Panc1 (cell line): ENCODE measurements around the gene RASSF6. TPM values are rescaled to one million over a fixed set of nuclear protein-coding genes. Genes with fewer than 3 reads are reported as not detected.

ENCODE experiments used
- ATAC-seq: fragments of 200-7000 bp; cut with Tn5 transposase; 2 replicates; pipeline ENCODE4 v1.9.1; 2020; ENCODE audit warnings: mild to moderate bottlenecking, moderate library complexity
- BruUV-seq: library from RNA; stranded (reverse); fragments of 400-500 nt; replicated peaks from 2 replicates; lab custom pipeline; 2021; lab: Mats Ljungman, UMichigan
- CTCF ChIA-PET: fragments of 300-600 bp; sonication (Branson Sonifier 250); formaldehyde crosslinking; loops from one replicate; lab custom pipeline; 2022; ENCODE audit warnings: antibody characterized with exemption; lab: Charles Lee
- POLR2A ChIA-PET: fragments of 300-600 bp; sonication (Branson Sonifier 250); formaldehyde crosslinking; loops from one replicate; lab custom pipeline; 2022; ENCODE audit warnings: antibody characterized with exemption; lab: Charles Lee
- DNase-seq: peaks from one replicate; pipeline ENCODE4 v3.0.0-alpha.2; 2010; ENCODE audit warnings: low read depth, low spot score
- H3K27ac ChIP-seq: 2 replicates; pipeline ENCODE4 v1.5.1; 2011; ENCODE audit warnings: mild to moderate bottlenecking, low read length, inconsistent platforms
- H3K27me3 ChIP-seq: fragments of 200-500 bp; sonication (Bioruptor generic); 2 replicates; pipeline ENCODE4 v1.6.0; 2014; ENCODE audit warnings: low read length, inconsistent platforms; ENCODE audit not compliant: control insufficient read depth, insufficient read depth
- H3K36me3 ChIP-seq: fragments of 200-500 bp; sonication (Bioruptor generic); 2 replicates; pipeline ENCODE4 v1.5.1; 2014; ENCODE audit warnings: inconsistent platforms, mild to moderate bottlenecking, low read length, moderate library complexity; ENCODE audit not compliant: control insufficient read depth, insufficient read depth
- H3K4me1 ChIP-seq: 2 replicates; pipeline ENCODE4 v1.5.1; 2011; ENCODE audit warnings: inconsistent platforms, mild to moderate bottlenecking, low read length, moderate library complexity; ENCODE audit not compliant: control insufficient read depth, insufficient read depth
- H3K4me3 ChIP-seq, 2 experiments: 2 replicates each; pipeline ENCODE4 v1.5.1; 2011 to 2012; ENCODE audit warnings: low read depth in 2 of 2, low read length in 2 of 2, mild to moderate bottlenecking in 2 of 2, inconsistent platforms in 1 of 2, moderate library complexity in 1 of 2
- H3K9me3 ChIP-seq: fragments of 200-500 bp; sonication (Bioruptor generic); 2 replicates; pipeline ENCODE4 v1.5.1; 2014; ENCODE audit warnings: low read depth, mild to moderate bottlenecking, inconsistent platforms, low read length, moderate library complexity; ENCODE audit not compliant: control insufficient read depth, insufficient read depth
- CTCF ChIP-seq: fragments of 450-650 bp; IDR thresholded peaks from 2 replicates; pipeline ENCODE4 v1.5.1; 2017; ENCODE audit warnings: mild to moderate bottlenecking
- POLR2AphosphoS5 ChIP-seq: IDR thresholded peaks from 2 replicates; pipeline ENCODE4 v1.6.1; 2012; ENCODE audit warnings: mild to moderate bottlenecking, low read depth, low read length, moderate library complexity
- REST ChIP-seq, 2 experiments: IDR thresholded peaks; 2 replicates each; pipeline ENCODE4 v1.6.1; 2011 to 2012; ENCODE audit warnings: low read depth in 2 of 2, control low read depth in 1 of 2, low read length in 1 of 2, mild to moderate bottlenecking in 1 of 2, moderate library complexity in 1 of 2; ENCODE audit not compliant: insufficient read depth in 1 of 2
- SIN3A ChIP-seq: IDR thresholded peaks from 2 replicates; pipeline ENCODE4 v1.6.1; 2012; ENCODE audit warnings: low read depth, mild to moderate bottlenecking, low read length, moderate library complexity, borderline replicate concordance; ENCODE audit not compliant: insufficient read depth
- TCF7L2 ChIP-seq: IDR thresholded peaks from 2 replicates; pipeline ENCODE4 v1.6.1; 2011; ENCODE audit warnings: mild to moderate bottlenecking, low read depth, low read length, inconsistent platforms
- in situ Hi-C: cut with HindIII; loops from 2 replicates; pipeline ENCODE4 v1.10.0; 2016; ENCODE audit warnings: low sequenced_read_pairs, low pct_unique_long_range_greater_than_20kb
- intact Hi-C: fragments of 100-400 bp; cut with micrococcal nuclease; formaldehyde crosslinking; loops from one replicate; pipeline ENCODE4 v1.10.0; 2022; ENCODE audit not compliant: unreplicated experiment
- total RNA-seq: library from RNA; stranded (reverse); gene quantifications from one replicate; pipeline ENCODE4 v1.2.1, GENCODE V29; 2021; ENCODE audit not compliant: unreplicated experiment

RASSF6 gene
- total RNA-seq, 1 experiment from 2014 or later: 0.15 TPM

DNA sequence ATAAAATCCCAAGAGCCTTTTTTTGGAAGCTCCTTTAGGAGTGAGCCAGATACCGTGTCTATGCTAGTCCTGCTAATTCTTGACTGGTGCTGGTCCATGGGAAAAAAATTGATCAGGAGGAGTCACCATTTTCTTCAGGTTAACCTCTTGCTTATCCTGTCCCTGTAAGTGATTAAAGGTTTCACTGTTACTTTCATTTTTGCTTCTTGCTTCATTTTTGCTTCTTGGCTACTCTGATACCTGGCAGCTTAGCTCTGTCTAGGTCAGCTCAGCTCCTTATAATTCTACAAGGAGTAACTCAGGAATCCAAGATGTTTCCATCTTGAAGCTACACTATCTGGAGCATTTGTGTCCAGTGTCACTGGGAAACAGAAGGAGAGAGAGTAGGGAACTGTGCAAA, 93.0 kb downstream of the RASSF6 start:
- no peaks in the 10 kb centered on the region for H3K4me1 ChIP-seq
- H3K36me3 ChIP-seq: no peaks in the 10 kb centered on the region
- H3K27me3 ChIP-seq: no peaks in the 10 kb centered on the region
- DNase-seq: no peak
- ATAC-seq: no peak
- POLR2A ChIA-PET: no interaction called here
- TF ChIP-seq POLR2AphosphoS5 (no peak), SIN3A (no peak), REST (IDR thresholded peaks at IDR 0.05; ENCODE audit: insufficient read depth in 1 of 2, low read depth in 2 of 2, low read length in 1 of 2) (no peak), CTCF (no peak), TCF7L2 (no peak)
- in situ Hi-C loops (no loop called here), intact Hi-C loops (no loop called here)
- no peak overlapping the region for H3K4me3 ChIP-seq
- BruUV-seq: no TSS peak
- H3K9me3 ChIP-seq: no peaks in the 10 kb centered on the region
- CTCF ChIA-PET: no interaction called here
- H3K27ac ChIP-seq: no peak overlapping the region

GRCh38 chr4:73525611-73526010, 94.6 kb downstream of the RASSF6 start:
- Histone ChIP-seq H3K27ac (no peak overlapping the region), H3K9me3 (no peaks in the 10 kb centered on the region), H3K36me3 (no peaks in the 10 kb centered on the region), H3K4me3 (no peak overlapping the region), H3K27me3 (no peaks in the 10 kb centered on the region), H3K4me1 (no peaks in the 10 kb centered on the region)
- ATAC-seq (no peak), DNase-seq (no peak)
- intact Hi-C loops: no loop called here
- BruUV-seq: no TSS peak
- CTCF ChIA-PET: no interaction called here
- in situ Hi-C loops: no loop called here
- no peak for TF ChIP-seq CTCF
- TF ChIP-seq SIN3A: no peak
- no peak for TF ChIP-seq POLR2AphosphoS5
- TF ChIP-seq REST (IDR thresholded peaks at IDR 0.05; ENCODE audit: insufficient read depth in 1 of 2, low read depth in 2 of 2, low read length in 1 of 2): no peak
- no peak for TF ChIP-seq TCF7L2
- POLR2A ChIA-PET: no interaction called here
